Measurements from ENCODE around the gene ADAM23.
A peak's percentile ranks its signal among the peaks of the same experiment; 100 is the strongest.
"Not testable (repeated sequence)": the region's sequence is repeated elsewhere in the genome, so short reads cannot be mapped to it uniquely, and the experiment has no call there.

Gene ADAM23

GRCh38 chr2:206442833-206443734, at the start of gene ADAM23:
Gene ADAM23 (plus strand): TSS chr2:206443532. CDS start chr2:206443867, 335 bp downstream.
- peak; percentile 57 for ATAC-seq
- Mint-ChIP-seq H3K36me3 (ENCODE audit: low read depth) (no peaks in the 10 kb centered on the region), H3K27ac (no peak within 1 kb of the TSS), H3K4me1 (peaks cover 13% of the 10 kb centered on the region), H3K4me3 (peak within 1 kb of the TSS; percentile 80), H3K9me3 (no peaks in the 10 kb centered on the region), H3K27me3 (peaks cover 75% of the 10 kb centered on the region)
- DNase-seq = peak; percentile 42

- no peaks in the 10 kb centered on the region for H3K36me3 Mint-ChIP-seq (ENCODE audit: low read depth)
- peaks cover 4% of the 10 kb centered on the region for H3K27me3 Mint-ChIP-seq
- H3K4me1 Mint-ChIP-seq = no peaks in the 10 kb centered on the region
- DNase-seq (no peak), ATAC-seq (no peak)
- H3K4me3 Mint-ChIP-seq = no peak overlapping the region
- peaks cover 5% of the 10 kb centered on the region for H3K9me3 Mint-ChIP-seq
- H3K27ac Mint-ChIP-seq = no peak overlapping the region
Measured at GRCh38 chr2:206396211-206396610, 47.1 kb upstream of the ADAM23 start.

- H3K27me3 Mint-ChIP-seq; H3K4me1 Mint-ChIP-seq; H3K4me3 Mint-ChIP-seq; H3K27ac Mint-ChIP-seq; ATAC-seq; H3K9me3 Mint-ChIP-seq; DNase-seq; H3K36me3 Mint-ChIP-seq (ENCODE audit: low read depth): not testable (repeated sequence)
Measured at GRCh38 chr2:206402956-206403569, 40.3 kb upstream of the ADAM23 start.

- Mint-ChIP-seq H3K27ac (no peak overlapping the region), H3K9me3 (peaks cover 3% of the 10 kb centered on the region), H3K36me3 (ENCODE audit: low read depth) (no peaks in the 10 kb centered on the region), H3K27me3 (peaks cover 5% of the 10 kb centered on the region), H3K4me3 (no peak overlapping the region), H3K4me1 (no peaks in the 10 kb centered on the region)
- ATAC-seq = no peak
- DNase-seq = no peak
Measured at GRCh38 chr2:206408323-206409320, 34.7 kb upstream of the ADAM23 start.

- DNase-seq (no peak), ATAC-seq (no peak)
- Mint-ChIP-seq H3K27ac (no peak overlapping the region), H3K36me3 (ENCODE audit: low read depth) (no peaks in the 10 kb centered on the region), H3K4me3 (no peak overlapping the region), H3K4me1 (no peaks in the 10 kb centered on the region), H3K27me3 (peaks cover 7% of the 10 kb centered on the region), H3K9me3 (peaks cover 3% of the 10 kb centered on the region)
Measured at GRCh38 chr2:206410714-206411113, 32.6 kb upstream of the ADAM23 start.

- no peak overlapping the region for H3K4me3 Mint-ChIP-seq
- ATAC-seq (no peak), DNase-seq (no peak)
- no peak overlapping the region for H3K27ac Mint-ChIP-seq
- peaks cover 14% of the 10 kb centered on the region for H3K27me3 Mint-ChIP-seq
- H3K9me3 Mint-ChIP-seq = peaks cover 18% of the 10 kb centered on the region
- H3K36me3 Mint-ChIP-seq (ENCODE audit: low read depth) = no peaks in the 10 kb centered on the region
- no peaks in the 10 kb centered on the region for H3K4me1 Mint-ChIP-seq
Measured at GRCh38 chr2:206415618-206416243, 27.6 kb upstream of the ADAM23 start.

GRCh38 chr2:206418968-206419367, 24.4 kb upstream of the ADAM23 start:
- Mint-ChIP-seq H3K27me3 (peaks cover 14% of the 10 kb centered on the region), H3K4me1 (no peaks in the 10 kb centered on the region), H3K27ac (no peak overlapping the region), H3K4me3 (no peak overlapping the region), H3K36me3 (ENCODE audit: low read depth) (no peaks in the 10 kb centered on the region), H3K9me3 (peaks cover 18% of the 10 kb centered on the region)
- DNase-seq (no peak), ATAC-seq (no peak)

- Mint-ChIP-seq H3K4me1 (no peaks in the 10 kb centered on the region), H3K27me3 (peaks cover 9% of the 10 kb centered on the region), H3K36me3 (ENCODE audit: low read depth) (no peaks in the 10 kb centered on the region), H3K27ac (no peak overlapping the region), H3K9me3 (peaks cover 18% of the 10 kb centered on the region), H3K4me3 (no peak overlapping the region)
- no peak for DNase-seq
- ATAC-seq = no peak
Measured at GRCh38 chr2:206420721-206421120, 22.6 kb upstream of the ADAM23 start.

GRCh38 chr2:206422493-206422892, 20.8 kb upstream of the ADAM23 start:
- DNase-seq (no peak), ATAC-seq (no peak)
- no peaks in the 10 kb centered on the region for H3K36me3 Mint-ChIP-seq (ENCODE audit: low read depth)
- no peak overlapping the region for H3K4me3 Mint-ChIP-seq
- no peaks in the 10 kb centered on the region for H3K4me1 Mint-ChIP-seq
- H3K9me3 Mint-ChIP-seq = peaks cover 18% of the 10 kb centered on the region
- H3K27me3 Mint-ChIP-seq = peaks cover 9% of the 10 kb centered on the region
- H3K27ac Mint-ChIP-seq = no peak overlapping the region

GRCh38 chr2:206423147-206423546, 20.2 kb upstream of the ADAM23 start:
- no peak overlapping the region for H3K4me3 Mint-ChIP-seq
- ATAC-seq (no peak), DNase-seq (no peak)
- peaks cover 17% of the 10 kb centered on the region for H3K9me3 Mint-ChIP-seq
- H3K27ac Mint-ChIP-seq = no peak overlapping the region
- peaks cover 9% of the 10 kb centered on the region for H3K27me3 Mint-ChIP-seq
- no peaks in the 10 kb centered on the region for H3K4me1 Mint-ChIP-seq
- no peaks in the 10 kb centered on the region for H3K36me3 Mint-ChIP-seq (ENCODE audit: low read depth)

GRCh38 chr2:206424134-206424533, 19.2 kb upstream of the ADAM23 start:
- ATAC-seq (no peak), DNase-seq (no peak)
- Mint-ChIP-seq H3K36me3 (ENCODE audit: low read depth) (no peaks in the 10 kb centered on the region), H3K9me3 (peaks cover 7% of the 10 kb centered on the region), H3K27me3 (peaks cover 9% of the 10 kb centered on the region), H3K4me1 (no peaks in the 10 kb centered on the region), H3K4me3 (no peak overlapping the region), H3K27ac (no peak overlapping the region)

GRCh38 chr2:206428783-206429182, 14.5 kb upstream of the ADAM23 start:
- H3K4me3 Mint-ChIP-seq = no peak overlapping the region
- H3K4me1 Mint-ChIP-seq = no peaks in the 10 kb centered on the region
- ATAC-seq (no peak), DNase-seq (no peak)
- no peaks in the 10 kb centered on the region for H3K9me3 Mint-ChIP-seq
- H3K36me3 Mint-ChIP-seq (ENCODE audit: low read depth) = no peaks in the 10 kb centered on the region
- H3K27me3 Mint-ChIP-seq = peaks cover 2% of the 10 kb centered on the region
- no peak overlapping the region for H3K27ac Mint-ChIP-seq

GRCh38 chr2:206430452-206430851, 12.9 kb upstream of the ADAM23 start:
- DNase-seq = no peak
- no peaks in the 10 kb centered on the region for H3K9me3 Mint-ChIP-seq

GRCh38 chr2:206431439-206431838, 11.9 kb upstream of the ADAM23 start:
- Mint-ChIP-seq H3K36me3 (ENCODE audit: low read depth) (no peaks in the 10 kb centered on the region), H3K27me3 (peaks cover 13% of the 10 kb centered on the region), H3K4me3 (no peak overlapping the region), H3K4me1 (no peaks in the 10 kb centered on the region), H3K9me3 (no peaks in the 10 kb centered on the region), H3K27ac (no peak overlapping the region)
- no peak for ATAC-seq
- DNase-seq = no peak

More at GRCh38 chr2:206430452-206430851, 12.9 kb upstream of the ADAM23 start:
- Mint-ChIP-seq H3K4me3 (no peak overlapping the region), H3K27me3 (peaks cover 7% of the 10 kb centered on the region), H3K36me3 (ENCODE audit: low read depth) (no peaks in the 10 kb centered on the region), H3K4me1 (no peaks in the 10 kb centered on the region), H3K27ac (no peak overlapping the region)
- ATAC-seq = no peak
